Measurements from ENCODE around the gene ZFYVE21.

The ZFYVE21 gene

GRCh38 chr14:103738701-103739451 lies 23.3 kb downstream of the ZFYVE21 start:
- H3K27me3 ChIP-seq (ENCODE audit: insufficient read depth, poor library complexity, severe bottlenecking) = no peaks in the 10 kb centered on the region
- no peak overlapping the region for H3K27ac ChIP-seq (replicated peaks)
- no peak overlapping the region for H3K4me3 ChIP-seq (replicated peaks; ENCODE audit: insufficient read depth, low read length)
- TF ChIP-seq SPI1 (IDR thresholded peaks at IDR 0.05; ENCODE audit: borderline replicate concordance, low read depth) (no peak), GABPA (IDR thresholded peaks at IDR 0.05; ENCODE audit: low read depth) (no peak), CTCF (IDR thresholded peaks at IDR 0.05; ENCODE audit: insufficient read depth, low read length) (no peak), REST (IDR thresholded peaks at IDR 0.05; ENCODE audit: insufficient replicate concordance, low read depth) (no peak), POLR2AphosphoS5 (IDR thresholded peaks at IDR 0.05; ENCODE audit: low read depth) (no peak)
- no peak for DNase-seq (ENCODE audit: low read depth in 1 of 2, low spot score in 1 of 2)

- no peak for DNase-seq (ENCODE audit: low read depth in 1 of 2, low spot score in 1 of 2)
- Histone ChIP-seq H3K27me3 (ENCODE audit: insufficient read depth, poor library complexity, severe bottlenecking) (no peaks in the 10 kb centered on the region), H3K4me3 (replicated peaks; ENCODE audit: insufficient read depth, low read length) (no peak overlapping the region), H3K27ac (replicated peaks) (no peak overlapping the region)
- TF ChIP-seq POLR2AphosphoS5 (IDR thresholded peaks at IDR 0.05; ENCODE audit: low read depth) (no peak), GABPA (IDR thresholded peaks at IDR 0.05; ENCODE audit: low read depth) (no peak), REST (IDR thresholded peaks at IDR 0.05; ENCODE audit: insufficient replicate concordance, low read depth) (no peak), CTCF (IDR thresholded peaks at IDR 0.05; ENCODE audit: insufficient read depth, low read length) (no peak), SPI1 (IDR thresholded peaks at IDR 0.05; ENCODE audit: borderline replicate concordance, low read depth) (no peak)
Observed at GRCh38 chr14:103739466-103739792, 23.8 kb downstream of the ZFYVE21 start.

- Histone ChIP-seq H3K27me3 (ENCODE audit: insufficient read depth, poor library complexity, severe bottlenecking) (no peaks in the 10 kb centered on the region), H3K27ac (replicated peaks) (no peak overlapping the region), H3K4me3 (replicated peaks; ENCODE audit: insufficient read depth, low read length) (no peak overlapping the region)
- no peak for TF ChIP-seq CTCF (IDR thresholded peaks at IDR 0.05; ENCODE audit: insufficient read depth, low read length)
- TF ChIP-seq GABPA (IDR thresholded peaks at IDR 0.05; ENCODE audit: low read depth) = no peak
- TF ChIP-seq SPI1 (IDR thresholded peaks at IDR 0.05; ENCODE audit: borderline replicate concordance, low read depth) = no peak
- TF ChIP-seq REST (IDR thresholded peaks at IDR 0.05; ENCODE audit: insufficient replicate concordance, low read depth) = no peak
- TF ChIP-seq POLR2AphosphoS5 (IDR thresholded peaks at IDR 0.05; ENCODE audit: low read depth) = no peak
- DNase-seq (ENCODE audit: low read depth in 1 of 2, low spot score in 1 of 2) = no peak
Observed at GRCh38 chr14:103739793-103740501, 24.3 kb downstream of the ZFYVE21 start.

Measured in HL-60 (cell line).